GM19328 (cell line): ENCODE data around the gene BLVRA.
"Not testable (repeated sequence)": the region's sequence is repeated elsewhere in the genome, so short reads cannot be mapped to it uniquely, and the experiment has no call there.

Source experiments
- ATAC-seq: cut with Tn5 transposase; IDR thresholded peaks from one replicate; pipeline ENCODE4 v1.9.1; 2021; ENCODE audit warnings: mild to moderate bottlenecking, moderate library complexity; ENCODE audit not compliant: unreplicated experiment

BLVRA gene

GRCh38 chr7:43758029-43758821 lies at the start of gene BLVRA:
TSS of gene BLVRA (plus strand) at chr7:43758680. CDS start at chr7:43771159, 12,479 bp downstream.
- peak; percentile 79 for ATAC-seq

- no peak for ATAC-seq
These were observed 47.0 kb upstream of the BLVRA start for GRCh38 chr7:43711503-43711902.

DNA sequence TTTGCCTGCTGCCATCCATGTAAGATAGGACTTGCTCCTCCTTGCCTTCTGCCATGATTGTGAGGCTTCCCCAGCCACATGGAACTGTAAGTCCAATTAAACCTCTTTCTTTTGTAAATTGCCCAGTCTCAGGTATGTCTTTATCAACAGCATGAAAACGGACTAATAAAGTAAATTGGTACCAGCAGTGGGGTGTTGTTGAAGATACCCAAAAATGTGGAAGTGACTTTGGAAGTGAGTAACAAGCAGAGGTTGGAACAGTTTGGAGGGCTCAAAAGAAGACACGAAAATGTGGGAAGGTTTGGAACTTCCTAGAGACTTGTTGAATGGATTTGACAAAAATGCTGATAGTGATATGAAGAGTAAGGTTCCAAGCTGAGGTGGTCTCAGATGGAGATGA lies 42.5 kb upstream of the BLVRA start:
- not testable (repeated sequence) for ATAC-seq

GRCh38 chr7:43716598-43716997 lies 41.9 kb upstream of the BLVRA start:
- ATAC-seq = no peak

- ATAC-seq = no peak
These were observed 37.2 kb upstream of the BLVRA start for GRCh38 chr7:43721193-43721806.

- ATAC-seq = no peak
These were observed 35.5 kb upstream of the BLVRA start for GRCh38 chr7:43723007-43723341.

DNA sequence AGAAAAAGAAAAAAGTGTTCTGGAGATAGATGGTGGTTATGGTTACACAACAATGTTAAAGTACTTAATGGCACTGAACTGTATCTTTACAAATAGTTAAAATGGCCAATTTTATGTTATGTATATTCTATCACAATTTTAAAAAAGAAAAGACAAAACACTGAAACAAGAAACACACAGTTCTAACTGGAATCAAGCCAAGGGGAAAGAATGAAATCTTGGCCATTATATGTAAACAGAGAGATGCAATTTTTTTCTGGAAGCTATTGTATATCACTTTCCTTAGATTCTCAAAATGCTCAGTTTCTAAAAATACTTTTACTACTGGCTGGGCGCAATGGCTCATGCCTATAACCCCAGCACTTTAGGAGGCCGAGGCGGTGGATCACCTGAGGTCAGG lies 33.2 kb upstream of the BLVRA start:
- ATAC-seq = no peak

DNA sequence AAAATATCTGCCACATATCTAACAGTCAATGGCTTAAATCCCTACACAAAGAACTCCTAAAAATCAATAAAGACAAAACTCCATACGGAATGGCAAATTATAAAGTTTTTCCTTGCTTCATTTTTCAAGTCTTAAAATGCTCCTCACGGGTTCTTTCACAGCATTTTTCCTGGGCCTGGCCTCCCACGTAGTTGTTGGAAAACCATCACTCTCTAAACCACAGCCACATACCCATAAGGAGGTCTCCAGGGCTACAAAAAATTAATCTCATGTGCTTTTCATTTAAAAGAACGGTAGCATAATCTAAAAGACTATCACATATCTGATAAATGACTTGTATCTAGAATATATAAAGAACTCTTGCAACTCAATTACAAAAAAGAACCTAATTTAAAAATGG lies 32.0 kb upstream of the BLVRA start:
- ATAC-seq = no peak

DNA sequence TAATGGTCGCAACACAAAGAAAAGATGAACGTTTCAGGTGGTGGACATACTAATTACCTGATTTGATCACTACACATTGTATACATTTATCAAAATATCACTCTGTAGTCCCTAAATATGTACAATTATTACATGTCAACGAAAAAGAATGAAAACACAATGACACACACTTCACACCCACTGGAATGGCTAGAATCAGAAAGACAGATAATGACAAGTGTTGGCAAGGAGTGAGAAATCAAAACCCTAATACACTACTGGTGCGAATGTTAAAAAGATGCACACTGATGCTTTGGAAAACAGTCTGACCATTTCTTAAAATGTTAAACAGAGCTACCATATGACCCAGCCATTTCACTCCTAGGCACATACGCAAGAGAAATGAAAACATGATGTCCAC lies 31.5 kb upstream of the BLVRA start:
- ATAC-seq = no peak

DNA sequence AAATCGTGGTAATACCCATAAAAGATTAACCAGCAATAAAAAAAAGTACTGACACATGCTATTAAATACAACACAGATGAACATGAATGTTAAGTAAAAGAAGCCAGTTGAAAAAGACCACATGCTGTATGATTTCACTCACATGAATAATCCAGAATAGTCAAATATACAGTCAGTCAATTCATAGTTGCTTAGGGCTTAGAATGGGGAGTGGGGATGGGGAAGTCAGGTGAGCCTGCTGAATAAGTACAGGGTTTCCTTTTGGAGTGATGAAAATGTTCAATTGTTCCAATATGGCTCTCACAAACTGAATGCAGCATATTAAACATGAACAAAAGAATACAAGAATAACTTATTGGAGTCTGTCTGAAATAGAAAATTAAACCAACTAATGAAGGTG lies 31.0 kb upstream of the BLVRA start:
- ATAC-seq = no peak

DNA sequence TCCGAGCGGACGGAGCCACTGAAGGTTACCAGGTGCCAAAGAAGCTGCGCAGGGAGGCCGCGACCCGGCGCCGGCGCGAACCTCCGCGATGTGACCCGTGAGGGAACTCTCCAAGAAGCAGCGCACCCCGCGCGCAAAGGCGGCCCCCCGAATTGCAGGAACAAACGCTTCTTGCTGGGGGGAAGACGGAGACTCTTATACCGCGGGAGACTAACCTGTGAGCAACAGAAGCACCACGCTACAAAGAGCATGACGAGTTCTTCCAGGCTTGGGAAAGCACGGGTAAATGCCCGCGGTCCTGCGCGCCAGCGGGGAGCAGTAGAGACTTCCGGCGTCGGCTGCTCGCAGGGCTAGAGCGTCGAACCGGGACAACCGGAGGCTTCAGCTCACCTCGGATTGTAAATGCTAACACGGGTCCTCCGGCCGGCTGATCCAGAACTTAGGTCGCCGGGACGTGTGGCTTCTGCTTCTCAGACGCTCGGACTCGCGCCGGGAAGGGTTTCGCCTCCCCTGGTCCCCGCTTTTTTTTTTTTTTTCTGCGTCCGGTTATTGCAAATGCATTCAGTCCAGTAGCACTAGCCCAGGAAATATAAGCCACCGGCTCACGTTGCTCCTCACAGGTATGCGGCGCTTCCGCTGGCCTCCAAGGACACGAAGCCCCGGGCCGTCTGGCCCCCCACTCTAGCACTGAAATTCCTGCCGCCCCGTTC lies 29.1 kb upstream of the BLVRA start, which contains the start of gene COA1:
COA1 (minus strand) TSS at position 310 of the 710 bp plus-strand sequence. CDS start 80,909 bp downstream, outside the sequence.
- peak; percentile 86 for ATAC-seq

DNA sequence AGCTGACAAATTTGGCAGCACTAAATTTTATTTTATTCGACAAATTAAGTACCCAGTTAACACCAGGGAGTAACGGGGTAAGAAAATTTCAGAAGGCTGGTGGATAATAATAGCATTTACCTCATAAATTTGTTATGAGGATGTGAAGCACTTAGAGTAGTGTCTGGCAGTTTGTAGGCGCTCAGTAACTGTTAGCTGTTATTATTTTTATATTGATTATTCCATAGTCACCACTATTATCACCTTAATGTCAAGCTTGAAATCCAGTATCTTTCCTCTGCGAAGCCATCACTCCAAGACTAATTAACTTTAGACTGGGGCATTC lies 28.6 kb upstream of the BLVRA start:
- peak; percentile 4 for ATAC-seq

DNA sequence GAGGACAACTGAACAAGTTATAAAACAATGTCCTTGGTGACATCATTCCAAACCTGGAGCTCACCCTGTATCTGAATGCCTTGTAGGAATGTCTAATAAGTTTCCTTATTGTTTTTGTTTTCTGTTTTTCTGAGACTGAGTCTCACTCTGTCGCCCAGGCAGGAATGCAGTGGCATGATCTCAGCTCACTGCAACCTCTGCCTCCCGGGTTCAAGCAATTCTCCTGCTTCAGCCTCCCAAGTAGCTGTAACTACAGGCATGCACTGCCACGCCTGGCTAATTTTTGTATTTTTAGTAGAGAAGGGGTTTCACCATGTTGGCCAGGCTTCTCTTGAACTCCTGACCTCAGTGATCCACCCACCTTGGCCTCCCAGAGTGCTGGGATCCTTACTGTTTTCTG lies 27.0 kb upstream of the BLVRA start:
- ATAC-seq = not testable (repeated sequence)

DNA sequence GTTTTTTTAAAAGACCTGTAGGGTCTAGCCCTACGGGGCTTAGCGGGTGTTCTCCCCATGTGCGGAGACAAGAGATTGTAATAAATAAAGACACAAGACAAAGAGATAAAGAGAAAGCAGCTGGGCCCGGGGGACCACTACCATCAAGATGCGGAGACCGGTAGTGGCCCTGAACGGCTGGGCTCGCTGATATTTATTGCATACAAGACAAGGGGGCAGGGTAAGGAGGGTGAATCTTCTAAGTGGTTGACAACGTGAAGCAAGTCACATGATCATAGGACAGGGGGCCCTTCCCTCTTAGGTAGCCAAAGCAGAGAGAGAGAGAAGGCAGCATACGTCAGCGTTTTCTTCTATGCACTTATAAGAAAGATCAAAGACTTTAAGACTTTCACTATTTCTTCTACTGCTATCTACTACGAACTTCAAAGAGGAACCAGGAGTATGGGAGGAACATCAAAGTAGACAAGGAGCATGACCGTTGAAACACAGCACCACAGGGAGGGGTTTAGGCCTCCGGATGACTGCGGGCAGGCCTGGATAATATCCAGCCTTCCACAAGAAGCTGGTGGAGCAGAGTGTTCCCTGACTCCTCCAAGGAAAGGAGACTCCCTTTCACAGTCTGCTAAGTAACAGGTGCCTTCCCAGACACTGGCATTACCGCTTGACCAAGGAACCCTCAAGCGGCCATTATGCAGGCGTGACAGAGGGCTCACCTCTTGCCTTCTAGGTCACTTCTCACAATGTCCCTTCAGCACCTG lies 23.7 kb upstream of the BLVRA start:
- not testable (repeated sequence) for ATAC-seq

DNA sequence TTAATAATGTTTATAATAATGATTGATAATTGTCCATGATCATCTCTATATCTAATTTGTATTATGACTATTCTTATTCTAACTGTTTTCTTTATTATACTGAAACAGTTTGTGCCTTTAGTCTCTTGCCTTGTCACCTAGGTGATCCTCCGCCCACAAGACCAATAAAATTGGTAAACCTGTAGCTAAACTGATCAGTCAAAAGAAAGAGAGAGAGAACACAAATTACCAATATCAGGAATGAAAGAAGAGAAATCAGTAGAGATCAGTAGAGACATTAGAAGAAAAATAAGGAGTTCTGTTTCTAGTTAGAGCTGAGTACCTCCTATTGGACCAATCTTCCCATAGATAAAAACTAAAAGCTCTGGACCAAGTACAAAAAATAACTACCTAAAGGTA lies 23.1 kb upstream of the BLVRA start:
- peak; percentile 21 for ATAC-seq

DNA sequence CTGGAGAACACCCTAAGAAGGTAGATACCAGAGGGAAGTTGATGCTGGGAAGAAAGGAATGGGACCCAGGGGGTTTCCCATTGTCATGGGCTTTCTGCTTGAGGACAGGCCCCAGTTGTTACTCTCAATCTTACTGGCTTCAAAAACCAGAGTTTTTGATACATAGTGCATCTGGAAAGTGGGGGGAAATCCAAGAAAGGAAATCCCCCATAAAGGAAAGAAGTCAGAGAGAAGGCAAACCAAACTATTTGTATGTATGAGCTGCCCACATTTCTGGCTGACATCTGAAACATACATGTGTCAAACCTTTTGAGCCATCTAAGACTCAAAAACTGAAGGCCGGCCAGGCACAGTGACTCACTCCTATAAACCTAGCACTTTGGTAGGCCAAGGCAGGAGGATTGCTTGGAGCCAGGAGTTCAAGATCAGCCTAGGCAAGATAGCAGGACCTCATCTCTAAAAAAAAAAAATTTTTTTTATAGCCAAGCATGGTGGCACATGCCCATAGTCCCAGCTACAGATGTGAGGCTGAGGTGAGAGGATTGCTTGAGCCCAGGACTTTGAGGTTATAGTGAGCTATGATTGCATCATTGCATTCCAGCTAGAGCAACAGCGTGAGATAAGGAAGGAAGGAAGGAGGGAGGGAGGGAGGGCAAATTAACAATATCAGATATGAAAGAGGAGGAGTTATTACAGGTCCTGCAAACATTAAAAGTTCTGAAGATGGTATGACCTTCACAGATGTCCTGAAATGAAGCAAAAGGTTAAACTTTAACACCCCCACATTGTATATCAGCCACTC lies 22.5 kb upstream of the BLVRA start:
- peak; percentile 62 for ATAC-seq

GRCh38 chr7:43737467-43738127 lies 20.9 kb upstream of the BLVRA start:
- no peak for ATAC-seq

DNA sequence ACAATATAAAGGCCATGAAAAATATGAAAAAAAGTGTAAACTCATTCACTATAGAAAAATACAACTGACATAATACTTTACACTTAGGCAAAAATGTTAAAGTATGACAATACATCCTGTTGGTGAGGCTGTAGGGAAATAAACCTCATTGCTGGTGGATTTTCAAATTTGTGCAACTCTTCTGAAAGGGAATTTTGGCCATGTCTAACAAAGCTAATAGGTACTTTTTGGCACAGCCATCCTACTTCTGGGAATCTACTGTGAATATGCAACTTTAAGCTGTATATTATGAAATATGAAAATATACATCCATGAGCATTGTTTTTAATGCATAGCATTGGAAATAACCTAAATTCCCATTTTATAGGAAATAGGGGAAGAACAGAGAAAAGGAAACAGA lies 15.8 kb upstream of the BLVRA start:
- ATAC-seq = no peak

DNA sequence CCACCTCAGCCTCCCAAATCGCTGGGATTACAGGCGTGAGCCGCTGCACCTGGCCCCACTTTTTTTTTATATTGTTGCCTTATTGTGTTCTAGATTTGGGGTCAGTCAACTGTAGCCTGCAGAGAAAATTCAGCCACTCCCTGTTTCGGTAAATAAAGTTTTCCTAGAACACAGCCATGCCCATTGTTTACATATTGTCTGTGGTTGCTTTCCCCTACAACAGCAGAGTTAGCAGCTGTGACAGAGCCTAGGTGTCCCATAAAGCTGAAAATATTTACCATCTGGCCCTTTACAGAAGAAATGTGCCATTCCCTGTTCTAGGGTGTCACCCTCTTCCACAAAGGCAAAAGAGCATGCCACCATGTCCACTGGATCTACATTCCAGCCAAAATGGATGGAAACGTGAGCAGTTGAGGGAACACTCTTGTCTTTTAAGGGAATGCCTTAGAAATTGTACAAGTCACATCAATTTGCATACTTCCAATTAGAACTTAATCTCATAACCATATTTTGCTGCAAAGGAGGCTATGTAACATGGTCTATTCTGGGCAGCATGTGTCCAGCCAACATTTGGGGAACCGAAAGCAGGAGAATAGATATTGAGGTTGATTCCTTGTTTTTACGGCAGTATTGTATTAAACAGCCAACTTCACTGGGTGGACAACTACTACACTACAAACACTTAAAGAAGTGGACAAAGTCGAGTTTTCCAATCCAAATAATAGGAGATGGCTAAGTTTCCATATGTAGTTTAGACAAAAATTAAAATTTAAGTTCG lies 11.0 kb upstream of the BLVRA start:
- no peak for ATAC-seq
